Liver (tissue), 9 donors: ENCODE results near the gene GAS2L1. TPM values are rescaled to one million over a fixed set of nuclear protein-coding genes. Genes with fewer than 3 reads are reported as not detected.
"Not testable (repeated sequence)": the region's sequence is repeated elsewhere in the genome, so short reads cannot be mapped to it uniquely, and the experiment has no call there.

Source experiments
- DNase-seq: peaks from one replicate; pipeline ENCODE4 v3.0.0-alpha.2; 2017; ENCODE audit warnings: low spot score
- H3K27ac ChIP-seq, 2 donors: one replicate each; pipeline ENCODE4 v1.7.0; 2013; ENCODE audit warnings: inconsistent platforms in 2 of 2, low read length in 2 of 2, control low read depth in 1 of 2, low read depth in 1 of 2, mild to moderate bottlenecking in 1 of 2
- H3K27me3 ChIP-seq, 4 donors: one replicate each; pipeline versions ENCODE4 v1.6.1 to v1.7.0; 2013; ENCODE audit warnings: low read length in 3 of 4, inconsistent platforms in 1 of 4, mild to moderate bottlenecking in 1 of 4, moderate library complexity in 1 of 4; ENCODE audit not compliant: control insufficient read depth in 4 of 4, insufficient read depth in 4 of 4
- H3K36me3 ChIP-seq, 4 donors: one replicate each; pipeline versions ENCODE4 v1.6.1 to v1.7.0; 2013; ENCODE audit warnings: low read length in 3 of 4, mild to moderate bottlenecking in 3 of 4, low read depth in 1 of 4, moderate library complexity in 1 of 4; ENCODE audit not compliant: control insufficient read depth in 4 of 4, insufficient read depth in 3 of 4
- H3K4me1 ChIP-seq, 4 donors: one replicate each; pipeline versions ENCODE4 v1.6.1 to v1.7.0; 2013; ENCODE audit warnings: low read length in 3 of 4, mild to moderate bottlenecking in 3 of 4, moderate library complexity in 1 of 4; ENCODE audit not compliant: control insufficient read depth in 4 of 4, insufficient read depth in 4 of 4
- H3K4me3 ChIP-seq, 3 donors: one replicate each; pipeline versions ENCODE4 v1.6.1 to v1.7.0; 2013; ENCODE audit warnings: low read length in 3 of 3, control low read depth in 1 of 3, low read depth in 1 of 3, mild to moderate bottlenecking in 1 of 3
- H3K9ac ChIP-seq, 2 donors: one replicate each; pipeline ENCODE4 v1.7.0; 2013; ENCODE audit warnings: low read length in 2 of 2, mild to moderate bottlenecking in 2 of 2, moderate library complexity in 2 of 2, control low read depth in 1 of 2, low read depth in 1 of 2
- H3K9me3 ChIP-seq, 4 donors: one replicate each; pipeline versions ENCODE4 v1.6.1 to v1.7.0; 2013; ENCODE audit warnings: low read length in 3 of 4; ENCODE audit not compliant: control insufficient read depth in 4 of 4
- EGR1 ChIP-seq, 2 donors: IDR thresholded peaks; 2 replicates each; pipeline ENCODE4 v1.6.1; 2016 to 2018; ENCODE audit warnings: antibody characterized with exemption in 2 of 2, low read depth in 2 of 2
- FOXA1 ChIP-seq: IDR thresholded peaks from 2 replicates; pipeline ENCODE4 v1.6.1; 2016; ENCODE audit warnings: antibody characterized with exemption
- FOXA2 ChIP-seq: IDR thresholded peaks from 2 replicates; pipeline ENCODE4 v1.6.1; 2016; ENCODE audit warnings: antibody characterized with exemption
- GABPA ChIP-seq, 2 donors: IDR thresholded peaks in 1 of 2; conservative IDR thresholded peaks in 1 of 2; 2 replicates each; pipeline ENCODE4 v1.6.1; 2016; ENCODE audit warnings: antibody characterized with exemption in 2 of 2, mild to moderate bottlenecking in 1 of 2, moderate library complexity in 1 of 2
- HNF4A ChIP-seq, 2 donors: conservative IDR thresholded peaks; 2 replicates each; pipeline ENCODE4 v1.6.1; 2016; ENCODE audit warnings: antibody characterized with exemption in 2 of 2, mild to moderate bottlenecking in 2 of 2
- HNF4G ChIP-seq: IDR thresholded peaks from 2 replicates; pipeline ENCODE4 v1.6.1; 2016; ENCODE audit warnings: antibody characterized with exemption
- JUND ChIP-seq, 2 donors: IDR thresholded peaks; 2 replicates each; pipeline ENCODE4 v1.6.1; 2016; ENCODE audit warnings: antibody characterized with exemption in 2 of 2
- NR2F2 ChIP-seq: IDR thresholded peaks from 2 replicates; pipeline ENCODE4 v1.6.1; 2016; ENCODE audit warnings: antibody characterized with exemption
- RAD21 ChIP-seq, 2 donors: IDR thresholded peaks; 2 replicates each; pipeline ENCODE4 v1.6.1; 2016; ENCODE audit warnings: antibody characterized with exemption in 2 of 2, mild to moderate bottlenecking in 2 of 2
- RXRA ChIP-seq, 2 donors: IDR thresholded peaks; 2 replicates each; pipeline ENCODE4 v1.6.1; 2017 to 2018; ENCODE audit warnings: antibody characterized with exemption in 2 of 2, mild to moderate bottlenecking in 1 of 2
- SP1 ChIP-seq: IDR thresholded peaks from 2 replicates; pipeline ENCODE4 v1.6.1; 2018; ENCODE audit warnings: antibody characterized with exemption, mild to moderate bottlenecking
- TAF1 ChIP-seq: conservative IDR thresholded peaks from 2 replicates; pipeline ENCODE4 v1.6.1; 2016; ENCODE audit warnings: antibody characterized with exemption, mild to moderate bottlenecking
- YY1 ChIP-seq: IDR thresholded peaks from 2 replicates; pipeline ENCODE4 v1.6.1; 2016; ENCODE audit warnings: antibody characterized with exemption, mild to moderate bottlenecking
- WGBS: extraction: QIAGEN DNeasy Blood & Tissue Kit; methylation state at CpG from one replicate; pipeline ENCODE4 v1.1.7; 2013; 5-methylcytosine and 5-hydroxymethylcytosine counted together
- polyA plus RNA-seq, 2 donors: library from polyadenylated mRNA; stranded (reverse) in 1 of 2; unstranded in 1 of 2; fragments of 200-250 nt in 1 of 2; fragments of >200 nt in 1 of 2; fragmentation: Nextera tagmentation in 1 of 2; extraction: Ambion mirVana in 1 of 2; gene quantifications; one replicate each; pipeline versions ENCODE4 v1.2.1 to v1.2.3, GENCODE V29; 2013 to 2015
- total RNA-seq, 2 donors: library from RNA; depleted of rRNA; stranded (reverse); fragments of >200 nt; gene quantifications; one replicate each; pipeline ENCODE4 v1.2.3, GENCODE V29; 2014
- TF ChIP-seq, protein P1 (sequence below): IDR thresholded peaks from 2 replicates; pipeline ENCODE4 v1.6.1; 2016; ENCODE audit warnings: antibody characterized with exemption
- TF ChIP-seq, protein P2 (sequence below): IDR thresholded peaks from 2 replicates; pipeline ENCODE4 v1.6.1; 2016; ENCODE audit warnings: antibody characterized with exemption
- TF ChIP-seq, protein P3 (sequence below): IDR thresholded peaks from 2 replicates; pipeline ENCODE4 v1.6.1; 2016; ENCODE audit warnings: antibody characterized with exemption
- TF ChIP-seq, protein P4 (sequence below): IDR thresholded peaks from 2 replicates; pipeline ENCODE4 v1.6.1; 2016; ENCODE audit warnings: antibody characterized with exemption, mild to moderate bottlenecking
- TF ChIP-seq, protein P5 (sequence below): fragments of 150-350 bp; IDR thresholded peaks from 2 replicates; pipeline ENCODE4 v1.5.1; 2017; ENCODE audit warnings: improper control_type of control experiment, low read depth, low read length; ENCODE audit not compliant: missing input control
- donor health status: healthy.
- donor health status: healthy.
- donor health status: healthy.
- donor health status: healthy.
- donor health status: healthy.

Gene GAS2L1
- total and polyA plus RNA-seq, 4 donors = 4.0 to 11.4 (median 8.9) TPM

DNA sequence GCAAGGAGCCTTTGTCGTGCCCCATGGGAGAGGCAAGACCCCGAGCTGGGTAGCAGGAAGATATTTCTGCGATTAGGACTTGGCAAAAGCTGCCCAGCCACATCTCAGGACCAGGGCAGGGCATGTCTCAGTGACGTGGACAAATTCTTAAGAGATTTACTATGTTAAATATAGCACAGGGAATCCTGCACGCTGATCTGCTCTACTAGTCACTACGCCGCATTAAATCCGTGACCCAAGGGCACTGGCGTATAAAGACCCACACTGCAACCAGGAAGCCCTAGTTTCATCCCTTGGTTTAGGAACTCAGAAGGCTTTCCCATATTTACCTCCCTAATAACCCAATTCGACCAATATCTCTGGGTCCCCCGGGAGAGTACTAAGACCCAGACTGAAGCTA lies 46.8 kb downstream of the GAS2L1 start:
- H3K4me1 ChIP-seq = peaks cover 0 to 10% (median 4%) of the 10 kb centered on the region in 4 donors
- DNase-seq = no peak
- H3K27ac ChIP-seq = no peak overlapping the region
- H3K9ac ChIP-seq = no peak overlapping the region
- TF ChIP-seq FOXA2 (no peak), HNF4A (conservative IDR thresholded peaks at IDR 0.05) (no peak), FOXA1 (no peak), RXRA (IDR thresholded peaks at IDR 0.05) (no peak), HNF4G (no peak), JUND (IDR thresholded peaks at IDR 0.05) (no peak), YY1 (no peak), GABPA (IDR thresholded peaks at IDR 0.05 in 1 of 2, conservative IDR thresholded peaks at IDR 0.05 in 1 of 2) (no peak), NR2F2 (no peak)
- TF ChIP-seq, protein P1, sequence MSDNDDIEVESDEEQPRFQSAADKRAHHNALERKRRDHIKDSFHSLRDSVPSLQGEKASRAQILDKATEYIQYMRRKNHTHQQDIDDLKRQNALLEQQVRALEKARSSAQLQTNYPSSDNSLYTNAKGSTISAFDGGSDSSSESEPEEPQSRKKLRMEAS = no peak
- TF ChIP-seq, protein P2, sequence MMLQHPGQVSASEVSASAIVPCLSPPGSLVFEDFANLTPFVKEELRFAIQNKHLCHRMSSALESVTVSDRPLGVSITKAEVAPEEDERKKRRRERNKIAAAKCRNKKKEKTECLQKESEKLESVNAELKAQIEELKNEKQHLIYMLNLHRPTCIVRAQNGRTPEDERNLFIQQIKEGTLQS = no peak
- no peaks in the 10 kb centered on the region for H3K27me3 ChIP-seq
- no peak overlapping the region for H3K4me3 ChIP-seq
- H3K36me3 ChIP-seq = peaks cover 11 to 66% (median 39%) of the 10 kb centered on the region in 4 donors
- no peaks in the 10 kb centered on the region for H3K9me3 ChIP-seq
- 97% methylated on average over 11 of the region's 11 CpGs for WGBS

DNA sequence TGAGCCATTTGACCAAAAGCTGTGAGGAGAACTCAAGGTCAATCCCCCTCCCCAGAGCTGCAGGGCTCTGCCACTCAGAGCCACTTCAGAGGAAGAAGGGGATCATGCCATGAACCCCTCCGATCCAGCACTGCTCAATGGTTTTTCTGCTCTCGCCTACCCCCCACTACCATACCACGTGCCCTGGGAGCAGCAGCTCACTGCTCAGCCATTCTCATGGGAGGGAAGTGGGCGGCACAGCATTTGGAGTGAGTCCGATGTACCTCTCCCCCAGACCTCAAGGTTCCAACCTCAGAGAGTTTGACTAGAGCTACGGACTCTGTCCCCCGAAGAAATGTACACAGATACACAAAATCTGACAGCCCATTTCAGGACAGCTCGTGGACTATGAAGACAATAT lies 47.4 kb downstream of the GAS2L1 start:
- Histone ChIP-seq H3K9me3 (no peaks in the 10 kb centered on the region), H3K36me3 (peaks cover 14 to 66% (median 40%) of the 10 kb centered on the region in 4 donors), H3K27ac (no peak overlapping the region), H3K4me1 (peaks cover 0 to 10% (median 4%) of the 10 kb centered on the region in 4 donors), H3K9ac (no peak overlapping the region), H3K27me3 (no peaks in the 10 kb centered on the region), H3K4me3 (no peak overlapping the region)
- no peak for DNase-seq
- 96% methylated on average over 8 of the region's 8 CpGs for WGBS
- TF ChIP-seq FOXA2 (no peak), EGR1 (IDR thresholded peaks at IDR 0.05; ENCODE audit: low read depth in 2 of 2) (no peak), NR2F2 (no peak), GABPA (IDR thresholded peaks at IDR 0.05 in 1 of 2, conservative IDR thresholded peaks at IDR 0.05 in 1 of 2) (no peak), FOXA1 (no peak), RXRA (IDR thresholded peaks at IDR 0.05) (no peak), JUND (IDR thresholded peaks at IDR 0.05) (no peak), HNF4A (conservative IDR thresholded peaks at IDR 0.05) (no peak), HNF4G (no peak), TAF1 (no peak), YY1 (no peak), SP1 (no peak), RAD21 (IDR thresholded peaks at IDR 0.05) (no peak)
- TF ChIP-seq, protein P2 = no peak
- TF ChIP-seq, protein P3, sequence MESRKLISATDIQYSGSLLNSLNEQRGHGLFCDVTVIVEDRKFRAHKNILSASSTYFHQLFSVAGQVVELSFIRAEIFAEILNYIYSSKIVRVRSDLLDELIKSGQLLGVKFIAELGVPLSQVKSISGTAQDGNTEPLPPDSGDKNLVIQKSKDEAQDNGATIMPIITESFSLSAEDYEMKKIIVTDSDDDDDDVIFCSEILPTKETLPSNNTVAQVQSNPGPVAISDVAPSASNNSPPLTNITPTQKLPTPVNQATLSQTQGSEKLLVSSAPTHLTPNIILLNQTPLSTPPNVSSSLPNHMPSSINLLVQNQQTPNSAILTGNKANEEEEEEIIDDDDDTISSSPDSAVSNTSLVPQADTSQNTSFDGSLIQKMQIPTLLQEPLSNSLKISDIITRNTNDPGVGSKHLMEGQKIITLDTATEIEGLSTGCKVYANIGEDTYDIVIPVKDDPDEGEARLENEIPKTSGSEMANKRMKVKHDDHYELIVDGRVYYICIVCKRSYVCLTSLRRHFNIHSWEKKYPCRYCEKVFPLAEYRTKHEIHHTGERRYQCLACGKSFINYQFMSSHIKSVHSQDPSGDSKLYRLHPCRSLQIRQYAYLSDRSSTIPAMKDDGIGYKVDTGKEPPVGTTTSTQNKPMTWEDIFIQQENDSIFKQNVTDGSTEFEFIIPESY = no peak
- TF ChIP-seq, protein P1 = no peak
- TF ChIP-seq, protein P4, sequence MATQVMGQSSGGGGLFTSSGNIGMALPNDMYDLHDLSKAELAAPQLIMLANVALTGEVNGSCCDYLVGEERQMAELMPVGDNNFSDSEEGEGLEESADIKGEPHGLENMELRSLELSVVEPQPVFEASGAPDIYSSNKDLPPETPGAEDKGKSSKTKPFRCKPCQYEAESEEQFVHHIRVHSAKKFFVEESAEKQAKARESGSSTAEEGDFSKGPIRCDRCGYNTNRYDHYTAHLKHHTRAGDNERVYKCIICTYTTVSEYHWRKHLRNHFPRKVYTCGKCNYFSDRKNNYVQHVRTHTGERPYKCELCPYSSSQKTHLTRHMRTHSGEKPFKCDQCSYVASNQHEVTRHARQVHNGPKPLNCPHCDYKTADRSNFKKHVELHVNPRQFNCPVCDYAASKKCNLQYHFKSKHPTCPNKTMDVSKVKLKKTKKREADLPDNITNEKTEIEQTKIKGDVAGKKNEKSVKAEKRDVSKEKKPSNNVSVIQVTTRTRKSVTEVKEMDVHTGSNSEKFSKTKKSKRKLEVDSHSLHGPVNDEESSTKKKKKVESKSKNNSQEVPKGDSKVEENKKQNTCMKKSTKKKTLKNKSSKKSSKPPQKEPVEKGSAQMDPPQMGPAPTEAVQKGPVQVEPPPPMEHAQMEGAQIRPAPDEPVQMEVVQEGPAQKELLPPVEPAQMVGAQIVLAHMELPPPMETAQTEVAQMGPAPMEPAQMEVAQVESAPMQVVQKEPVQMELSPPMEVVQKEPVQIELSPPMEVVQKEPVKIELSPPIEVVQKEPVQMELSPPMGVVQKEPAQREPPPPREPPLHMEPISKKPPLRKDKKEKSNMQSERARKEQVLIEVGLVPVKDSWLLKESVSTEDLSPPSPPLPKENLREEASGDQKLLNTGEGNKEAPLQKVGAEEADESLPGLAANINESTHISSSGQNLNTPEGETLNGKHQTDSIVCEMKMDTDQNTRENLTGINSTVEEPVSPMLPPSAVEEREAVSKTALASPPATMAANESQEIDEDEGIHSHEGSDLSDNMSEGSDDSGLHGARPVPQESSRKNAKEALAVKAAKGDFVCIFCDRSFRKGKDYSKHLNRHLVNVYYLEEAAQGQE = no peak
- TF ChIP-seq, protein P5, sequence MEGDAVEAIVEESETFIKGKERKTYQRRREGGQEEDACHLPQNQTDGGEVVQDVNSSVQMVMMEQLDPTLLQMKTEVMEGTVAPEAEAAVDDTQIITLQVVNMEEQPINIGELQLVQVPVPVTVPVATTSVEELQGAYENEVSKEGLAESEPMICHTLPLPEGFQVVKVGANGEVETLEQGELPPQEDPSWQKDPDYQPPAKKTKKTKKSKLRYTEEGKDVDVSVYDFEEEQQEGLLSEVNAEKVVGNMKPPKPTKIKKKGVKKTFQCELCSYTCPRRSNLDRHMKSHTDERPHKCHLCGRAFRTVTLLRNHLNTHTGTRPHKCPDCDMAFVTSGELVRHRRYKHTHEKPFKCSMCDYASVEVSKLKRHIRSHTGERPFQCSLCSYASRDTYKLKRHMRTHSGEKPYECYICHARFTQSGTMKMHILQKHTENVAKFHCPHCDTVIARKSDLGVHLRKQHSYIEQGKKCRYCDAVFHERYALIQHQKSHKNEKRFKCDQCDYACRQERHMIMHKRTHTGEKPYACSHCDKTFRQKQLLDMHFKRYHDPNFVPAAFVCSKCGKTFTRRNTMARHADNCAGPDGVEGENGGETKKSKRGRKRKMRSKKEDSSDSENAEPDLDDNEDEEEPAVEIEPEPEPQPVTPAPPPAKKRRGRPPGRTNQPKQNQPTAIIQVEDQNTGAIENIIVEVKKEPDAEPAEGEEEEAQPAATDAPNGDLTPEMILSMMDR = no peak

DNA sequence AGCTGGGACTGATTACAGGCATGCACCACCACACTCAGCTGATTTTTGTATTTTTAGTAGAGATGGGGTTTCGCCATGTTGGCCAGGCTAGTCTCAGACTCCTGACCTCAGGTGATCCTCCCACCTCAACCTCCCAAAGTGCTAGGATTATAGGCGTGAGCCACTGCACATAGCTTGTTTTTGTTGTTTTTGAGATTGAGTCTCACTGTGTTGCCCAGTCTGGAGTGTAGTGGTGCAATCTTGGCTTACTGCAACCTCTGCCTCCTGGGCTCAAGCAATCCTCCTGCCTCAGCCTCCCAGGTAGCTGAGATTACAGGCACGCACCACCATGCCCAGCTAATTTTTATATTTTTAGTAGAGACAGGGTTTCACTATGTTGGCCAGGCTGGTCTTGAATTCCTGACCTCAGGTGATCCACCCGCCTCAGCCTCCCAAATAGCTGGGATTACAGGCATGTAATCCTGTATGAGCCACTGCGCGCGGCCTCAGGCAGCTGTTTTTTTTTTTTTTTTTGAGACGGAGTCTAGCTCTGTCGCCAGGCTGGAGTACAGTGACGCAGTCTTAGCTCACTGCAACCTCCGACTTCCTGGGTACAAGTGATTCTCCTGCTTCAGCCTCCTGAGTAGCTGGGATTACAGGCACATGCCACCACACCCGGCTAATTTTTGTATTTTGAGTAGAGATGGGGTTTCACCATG lies 50.9 kb downstream of the GAS2L1 start:
- H3K27ac ChIP-seq, H3K9me3 ChIP-seq, H3K27me3 ChIP-seq, H3K4me1 ChIP-seq, DNase-seq, H3K4me3 ChIP-seq, H3K9ac ChIP-seq: not testable (repeated sequence)
- 96% methylated on average over 12 of the region's 12 CpGs for WGBS
- H3K36me3 ChIP-seq = peaks cover 14 to 53% (median 27%) of the 10 kb centered on the region in 4 donors
